ENCODE results near the gene RHPN2.
"Not testable (repeated sequence)": the region's sequence is repeated elsewhere in the genome, so short reads cannot be mapped to it uniquely, and the experiment has no call there.

RHPN2 gene

DNA sequence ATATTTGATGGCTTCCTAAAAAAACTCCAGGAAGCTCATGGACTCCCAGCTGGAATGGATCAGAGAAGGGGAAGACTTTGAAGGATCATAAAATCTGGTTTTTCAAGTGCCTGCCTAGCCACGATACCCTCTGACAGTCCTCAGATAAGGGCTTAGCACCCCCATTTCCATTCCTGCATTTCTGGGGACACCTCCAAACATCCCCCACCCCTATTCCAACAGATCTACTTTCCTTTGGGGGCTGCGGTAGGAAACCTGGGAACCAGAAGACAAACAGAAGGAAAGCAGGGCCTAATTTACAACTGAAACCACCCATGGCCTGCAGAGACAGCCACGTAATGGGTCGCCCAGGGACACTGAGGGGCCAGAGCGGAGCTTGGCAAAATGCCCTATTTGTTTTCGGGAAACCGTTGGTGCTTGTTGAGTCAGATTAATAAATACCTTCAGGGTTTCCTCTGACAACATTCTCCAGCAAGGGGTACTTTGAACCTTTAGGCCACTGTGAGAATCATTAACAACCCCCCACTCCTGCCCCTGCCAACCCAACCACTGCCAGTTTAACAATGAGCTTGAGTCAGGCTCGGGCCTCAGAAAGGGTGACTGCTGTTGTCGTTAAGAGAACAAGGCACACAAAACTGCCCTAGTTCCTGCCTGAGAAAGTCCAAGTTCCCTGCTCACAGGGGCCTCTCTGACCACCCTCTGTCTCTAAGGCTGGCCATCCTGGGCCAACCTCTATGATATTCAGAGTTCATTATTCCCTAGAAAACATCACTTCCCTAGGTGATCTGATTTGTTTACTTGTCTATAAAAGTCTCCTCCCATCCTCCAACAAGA is 23.5 kb downstream of the RHPN2 start:
- Histone ChIP-seq H2BK12ac (ENCODE audit: low read length) (no peak overlapping the region), H2BK120ac (ENCODE audit: low read depth, low read length) (no peak overlapping the region), H3K36me3 (replicated peaks in 1 of 2; ENCODE audit: control insufficient read depth in 2 of 2, insufficient read depth in 2 of 2, low read length in 2 of 2) (no peaks in the 10 kb centered on the region), H2AK5ac (ENCODE audit: low read depth, low read length) (no peak overlapping the region), H3K27ac (replicated peaks; ENCODE audit: low read length) (no peak overlapping the region), H2BK5ac (ENCODE audit: low read length) (no peak overlapping the region), H2AFZ (ENCODE audit: low read length) (no peak overlapping the region), H3K9ac (ENCODE audit: low read depth, low read length, poor library complexity) (no peak overlapping the region), H3K18ac (ENCODE audit: low read length) (no peak overlapping the region), H3K4me2 (ENCODE audit: insufficient read depth, low read length, poor library complexity, severe bottlenecking) (no peak overlapping the region), H3K9me3 (replicated peaks in 1 of 2; ENCODE audit: control insufficient read depth in 2 of 2, insufficient read depth in 1 of 2, low read depth in 1 of 2, low read length in 2 of 2) (peaks cover under 1 to 1% of the 10 kb centered on the region in 2 donors), H3K14ac (ENCODE audit: low read length) (no peak overlapping the region), H4K8ac (ENCODE audit: low read depth, low read length) (no peak overlapping the region), H3K4me3 (ENCODE audit: low read length in 2 of 2) (no peak overlapping the region), H3K4ac (ENCODE audit: low read length) (no peak overlapping the region), H3K4me1 (ENCODE audit: control insufficient read depth in 2 of 2, insufficient read depth in 1 of 2, low read depth in 1 of 2, low read length in 2 of 2) (no peaks in the 10 kb centered on the region), H4K91ac (ENCODE audit: low read depth, low read length, poor library complexity) (no peak overlapping the region), H3K79me1 (ENCODE audit: low read depth, low read length) (peaks cover 4% of the 10 kb centered on the region), H3K23ac (ENCODE audit: low read depth, low read length, poor library complexity) (no peak overlapping the region), H2BK15ac (ENCODE audit: low read length) (no peak overlapping the region), H3K27me3 (ENCODE audit: control insufficient read depth in 3 of 3, insufficient read depth in 3 of 3, low read depth in 1 of 3, low read length in 3 of 3) (no peaks in the 10 kb centered on the region)
- no CpG with 5 or more reads among the region's 9 CpGs for WGBS, 2 donors (ENCODE audit: extremely low coverage in 2 of 2, insufficient read length in 2 of 2, insufficient replicate concordance in 1 of 2)
- DNase-seq (ENCODE audit: low spot score), result no peak

DNA sequence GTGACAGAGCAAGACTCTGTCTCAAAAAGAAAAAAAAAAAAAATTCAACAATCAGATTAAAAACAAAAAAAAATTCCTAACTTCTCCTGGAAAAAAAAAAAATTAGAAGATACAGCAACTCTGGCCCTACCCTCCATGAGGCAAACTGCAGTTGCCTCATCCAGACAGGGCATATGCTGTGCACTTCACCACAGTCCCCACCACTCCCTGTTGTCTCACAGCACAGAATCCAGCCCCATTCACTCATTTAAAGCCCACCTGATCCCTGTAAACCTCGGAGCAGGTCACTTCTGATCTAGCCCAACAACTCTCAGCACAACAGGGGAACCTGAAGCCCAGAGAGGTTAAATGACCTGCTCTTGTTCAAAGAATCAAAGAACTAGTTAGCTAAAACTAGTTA is 24.9 kb downstream of the RHPN2 start:
- no peak overlapping the region for H2AK5ac ChIP-seq (ENCODE audit: low read depth, low read length)
- DNase-seq (ENCODE audit: low spot score), result no peak
- no peak overlapping the region for H3K4me2 ChIP-seq (ENCODE audit: insufficient read depth, low read length, poor library complexity, severe bottlenecking)
- no peak overlapping the region for H2BK15ac ChIP-seq (ENCODE audit: low read length)
- H2BK120ac ChIP-seq (ENCODE audit: low read depth, low read length), result no peak overlapping the region
- peaks cover 2% of the 10 kb centered on the region for H3K79me1 ChIP-seq (ENCODE audit: low read depth, low read length)
- no peak overlapping the region for H3K4ac ChIP-seq (ENCODE audit: low read length)
- H3K9me3 ChIP-seq (replicated peaks in 1 of 2; ENCODE audit: control insufficient read depth in 2 of 2, insufficient read depth in 1 of 2, low read depth in 1 of 2, low read length in 2 of 2), result peaks cover 2% of the 10 kb centered on the region in 2 donors
- H3K4me1 ChIP-seq (ENCODE audit: control insufficient read depth in 2 of 2, insufficient read depth in 1 of 2, low read depth in 1 of 2, low read length in 2 of 2), result no peaks in the 10 kb centered on the region
- H3K9ac ChIP-seq (ENCODE audit: low read depth, low read length, poor library complexity), result no peak overlapping the region
- no peaks in the 10 kb centered on the region for H3K27me3 ChIP-seq (ENCODE audit: control insufficient read depth in 3 of 3, insufficient read depth in 3 of 3, low read depth in 1 of 3, low read length in 3 of 3)
- H3K4me3 ChIP-seq (ENCODE audit: low read length in 2 of 2), result no peak overlapping the region
- no peaks in the 10 kb centered on the region for H3K36me3 ChIP-seq (replicated peaks in 1 of 2; ENCODE audit: control insufficient read depth in 2 of 2, insufficient read depth in 2 of 2, low read length in 2 of 2)
- no peak overlapping the region for H3K14ac ChIP-seq (ENCODE audit: low read length)
- WGBS, 2 donors (ENCODE audit: extremely low coverage in 2 of 2, insufficient read length in 2 of 2, insufficient replicate concordance in 1 of 2), result no CpG with 5 or more reads among the region's 1 CpG
- no peak overlapping the region for H3K18ac ChIP-seq (ENCODE audit: low read length)
- H3K27ac ChIP-seq (replicated peaks; ENCODE audit: low read length), result no peak overlapping the region
- H3K23ac ChIP-seq (ENCODE audit: low read depth, low read length, poor library complexity), result no peak overlapping the region
- no peak overlapping the region for H2AFZ ChIP-seq (ENCODE audit: low read length)
- H4K8ac ChIP-seq (ENCODE audit: low read depth, low read length), result no peak overlapping the region
- H4K91ac ChIP-seq (ENCODE audit: low read depth, low read length, poor library complexity), result no peak overlapping the region
- H2BK12ac ChIP-seq (ENCODE audit: low read length), result no peak overlapping the region
- H2BK5ac ChIP-seq (ENCODE audit: low read length), result no peak overlapping the region

DNA sequence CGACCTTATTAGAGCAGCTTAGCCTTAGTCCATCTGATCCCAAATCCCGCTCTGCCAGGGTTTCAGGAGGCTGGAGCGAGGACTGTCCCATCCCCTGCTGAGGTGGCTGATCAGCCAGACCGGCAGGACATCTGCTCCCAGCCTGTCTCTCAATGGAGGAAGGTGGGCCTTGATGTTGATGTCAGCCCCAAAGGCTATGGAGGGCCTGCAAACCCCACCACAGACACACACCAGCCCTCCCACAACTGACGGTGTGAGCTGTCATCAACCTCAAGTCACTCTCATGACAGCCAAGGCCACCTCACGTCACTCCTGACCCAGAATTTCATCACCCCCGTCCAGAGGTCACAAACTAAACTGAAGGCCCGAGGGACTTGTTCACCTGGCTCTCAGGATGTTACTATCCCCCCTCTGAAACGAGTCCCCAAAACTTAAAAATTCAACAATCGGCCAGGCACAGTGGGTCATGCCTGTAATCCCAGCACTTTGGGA is 25.5 kb downstream of the RHPN2 start:
- Histone ChIP-seq H3K18ac (ENCODE audit: low read length) (no peak overlapping the region), H3K4me3 (ENCODE audit: low read length in 2 of 2) (no peak overlapping the region), H3K9ac (ENCODE audit: low read depth, low read length, poor library complexity) (no peak overlapping the region), H2BK120ac (ENCODE audit: low read depth, low read length) (no peak overlapping the region), H2BK5ac (ENCODE audit: low read length) (no peak overlapping the region), H2BK15ac (ENCODE audit: low read length) (no peak overlapping the region), H3K23ac (ENCODE audit: low read depth, low read length, poor library complexity) (no peak overlapping the region), H3K27ac (replicated peaks; ENCODE audit: low read length) (no peak overlapping the region), H3K4me2 (ENCODE audit: insufficient read depth, low read length, poor library complexity, severe bottlenecking) (no peak overlapping the region), H3K27me3 (ENCODE audit: control insufficient read depth in 3 of 3, insufficient read depth in 3 of 3, low read depth in 1 of 3, low read length in 3 of 3) (no peaks in the 10 kb centered on the region), H3K4me1 (ENCODE audit: control insufficient read depth in 2 of 2, insufficient read depth in 1 of 2, low read depth in 1 of 2, low read length in 2 of 2) (no peaks in the 10 kb centered on the region), H3K36me3 (replicated peaks in 1 of 2; ENCODE audit: control insufficient read depth in 2 of 2, insufficient read depth in 2 of 2, low read length in 2 of 2) (no peaks in the 10 kb centered on the region), H3K4ac (ENCODE audit: low read length) (no peak overlapping the region), H3K14ac (ENCODE audit: low read length) (no peak overlapping the region), H2AFZ (ENCODE audit: low read length) (no peak overlapping the region), H3K9me3 (replicated peaks in 1 of 2; ENCODE audit: control insufficient read depth in 2 of 2, insufficient read depth in 1 of 2, low read depth in 1 of 2, low read length in 2 of 2) (peaks cover 2% of the 10 kb centered on the region in 2 donors), H2BK12ac (ENCODE audit: low read length) (no peak overlapping the region), H3K79me1 (ENCODE audit: low read depth, low read length) (peaks cover 2% of the 10 kb centered on the region), H4K91ac (ENCODE audit: low read depth, low read length, poor library complexity) (no peak overlapping the region), H2AK5ac (ENCODE audit: low read depth, low read length) (no peak overlapping the region), H4K8ac (ENCODE audit: low read depth, low read length) (no peak overlapping the region)
- no CpG with 5 or more reads among the region's 10 CpGs for WGBS, 2 donors (ENCODE audit: extremely low coverage in 2 of 2, insufficient read length in 2 of 2, insufficient replicate concordance in 1 of 2)
- no peak for DNase-seq (ENCODE audit: low spot score)

GRCh38 chr19:33037168-33038025 is 27.3 kb downstream of the RHPN2 start:
- not testable (repeated sequence) for H2AFZ ChIP-seq (ENCODE audit: low read length); H2BK15ac ChIP-seq (ENCODE audit: low read length); H3K4me1 ChIP-seq (ENCODE audit: control insufficient read depth in 2 of 2, insufficient read depth in 1 of 2, low read depth in 1 of 2, low read length in 2 of 2); H3K4me3 ChIP-seq (ENCODE audit: low read length in 2 of 2); H3K18ac ChIP-seq (ENCODE audit: low read length); H4K8ac ChIP-seq (ENCODE audit: low read depth, low read length); H2BK120ac ChIP-seq (ENCODE audit: low read depth, low read length); H3K4ac ChIP-seq (ENCODE audit: low read length); H3K9me3 ChIP-seq (replicated peaks in 1 of 2; ENCODE audit: control insufficient read depth in 2 of 2, insufficient read depth in 1 of 2, low read depth in 1 of 2, low read length in 2 of 2); H2AK5ac ChIP-seq (ENCODE audit: low read depth, low read length); H3K27ac ChIP-seq (replicated peaks; ENCODE audit: low read length); DNase-seq (ENCODE audit: low spot score); H3K36me3 ChIP-seq (replicated peaks in 1 of 2; ENCODE audit: control insufficient read depth in 2 of 2, insufficient read depth in 2 of 2, low read length in 2 of 2); H3K27me3 ChIP-seq (ENCODE audit: control insufficient read depth in 3 of 3, insufficient read depth in 3 of 3, low read depth in 1 of 3, low read length in 3 of 3); H3K4me2 ChIP-seq (ENCODE audit: insufficient read depth, low read length, poor library complexity, severe bottlenecking); H3K79me1 ChIP-seq (ENCODE audit: low read depth, low read length); H2BK5ac ChIP-seq (ENCODE audit: low read length); H3K23ac ChIP-seq (ENCODE audit: low read depth, low read length, poor library complexity); H3K9ac ChIP-seq (ENCODE audit: low read depth, low read length, poor library complexity); H3K14ac ChIP-seq (ENCODE audit: low read length); H2BK12ac ChIP-seq (ENCODE audit: low read length); H4K91ac ChIP-seq (ENCODE audit: low read depth, low read length, poor library complexity)
- WGBS, 2 donors (ENCODE audit: extremely low coverage in 2 of 2, insufficient read length in 2 of 2, insufficient replicate concordance in 1 of 2), result no CpG with 5 or more reads among the region's 18 CpGs
